Measurements from ENCODE around the gene SPSB2.

The SPSB2 gene

DNA sequence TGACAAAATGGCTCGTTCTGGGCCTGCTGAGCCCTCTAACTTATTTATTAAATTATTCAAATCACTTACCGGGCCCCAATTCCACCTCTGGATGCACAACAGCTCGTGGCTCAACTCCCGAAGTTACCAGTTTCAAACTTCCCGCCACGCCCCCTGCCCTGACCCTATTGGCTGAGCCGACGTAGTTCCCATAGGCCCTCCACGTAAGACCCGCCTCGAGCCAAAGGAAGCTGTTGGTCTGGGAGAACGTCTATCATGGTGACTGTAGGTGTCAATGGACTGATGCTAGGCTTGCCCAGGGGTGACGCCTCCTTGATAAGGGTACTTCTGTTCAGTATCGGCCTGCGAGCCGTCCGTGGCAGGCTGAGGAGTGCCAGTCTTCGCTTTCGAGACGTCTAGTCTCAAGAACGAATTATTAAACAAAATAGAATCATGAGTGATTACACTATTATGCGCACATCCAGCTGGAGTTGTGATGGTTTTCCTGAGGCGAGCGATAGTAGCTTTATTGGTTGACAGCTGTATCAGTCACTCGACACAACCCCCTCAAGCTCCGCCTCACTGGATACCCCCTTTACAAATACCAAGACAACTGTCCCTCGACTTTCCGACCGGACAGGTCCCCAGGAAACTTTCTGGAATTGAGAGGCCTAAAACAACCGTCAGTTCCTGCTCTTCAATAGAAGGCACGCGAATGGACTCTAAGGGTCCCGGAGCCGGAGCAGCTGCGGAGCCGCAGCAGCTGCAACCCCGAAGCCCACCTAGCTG, 21.8 kb downstream of the SPSB2 start, which contains the start of gene CDCA3:
CDCA3 (minus strand) TSS at position 134 of the 768 bp plus-strand sequence. CDS start 334 bp downstream, outside the sequence.
- TF ChIP-seq MYC (IDR thresholded peaks at IDR 0.05; ENCODE audit: low read depth, low read length): peak; percentile 78
- peak; percentile 57 for TF ChIP-seq POLR2A (IDR thresholded peaks at IDR 0.05; ENCODE audit: extremely low read depth, insufficient read length)
- peak; percentile 81 for TF ChIP-seq MAX (IDR thresholded peaks at IDR 0.05; ENCODE audit: low read depth, low read length)
- TF ChIP-seq, protein P1, sequence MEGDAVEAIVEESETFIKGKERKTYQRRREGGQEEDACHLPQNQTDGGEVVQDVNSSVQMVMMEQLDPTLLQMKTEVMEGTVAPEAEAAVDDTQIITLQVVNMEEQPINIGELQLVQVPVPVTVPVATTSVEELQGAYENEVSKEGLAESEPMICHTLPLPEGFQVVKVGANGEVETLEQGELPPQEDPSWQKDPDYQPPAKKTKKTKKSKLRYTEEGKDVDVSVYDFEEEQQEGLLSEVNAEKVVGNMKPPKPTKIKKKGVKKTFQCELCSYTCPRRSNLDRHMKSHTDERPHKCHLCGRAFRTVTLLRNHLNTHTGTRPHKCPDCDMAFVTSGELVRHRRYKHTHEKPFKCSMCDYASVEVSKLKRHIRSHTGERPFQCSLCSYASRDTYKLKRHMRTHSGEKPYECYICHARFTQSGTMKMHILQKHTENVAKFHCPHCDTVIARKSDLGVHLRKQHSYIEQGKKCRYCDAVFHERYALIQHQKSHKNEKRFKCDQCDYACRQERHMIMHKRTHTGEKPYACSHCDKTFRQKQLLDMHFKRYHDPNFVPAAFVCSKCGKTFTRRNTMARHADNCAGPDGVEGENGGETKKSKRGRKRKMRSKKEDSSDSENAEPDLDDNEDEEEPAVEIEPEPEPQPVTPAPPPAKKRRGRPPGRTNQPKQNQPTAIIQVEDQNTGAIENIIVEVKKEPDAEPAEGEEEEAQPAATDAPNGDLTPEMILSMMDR (IDR thresholded peaks at IDR 0.05; ENCODE audit: low read depth, low read length): no peak
- peak; percentile 98 for DNase-seq (ENCODE audit: low read depth)
- peak within 1 kb of the TSS; percentile 89 for H3K4me3 ChIP-seq (ENCODE audit: low read depth, low read length)

- DNase-seq (ENCODE audit: low read depth): no peak
- TF ChIP-seq POLR2A (IDR thresholded peaks at IDR 0.05; ENCODE audit: extremely low read depth, insufficient read length) (no peak), MAX (IDR thresholded peaks at IDR 0.05; ENCODE audit: low read depth, low read length) (no peak), MYC (IDR thresholded peaks at IDR 0.05; ENCODE audit: low read depth, low read length) (no peak)
- TF ChIP-seq, protein P1 (IDR thresholded peaks at IDR 0.05; ENCODE audit: low read depth, low read length): no peak
- H3K4me3 ChIP-seq (ENCODE audit: low read depth, low read length): peak overlapping the region; percentile 89
Measured at GRCh38 chr12:6850796-6851152, 22.3 kb downstream of the SPSB2 start.

DNA sequence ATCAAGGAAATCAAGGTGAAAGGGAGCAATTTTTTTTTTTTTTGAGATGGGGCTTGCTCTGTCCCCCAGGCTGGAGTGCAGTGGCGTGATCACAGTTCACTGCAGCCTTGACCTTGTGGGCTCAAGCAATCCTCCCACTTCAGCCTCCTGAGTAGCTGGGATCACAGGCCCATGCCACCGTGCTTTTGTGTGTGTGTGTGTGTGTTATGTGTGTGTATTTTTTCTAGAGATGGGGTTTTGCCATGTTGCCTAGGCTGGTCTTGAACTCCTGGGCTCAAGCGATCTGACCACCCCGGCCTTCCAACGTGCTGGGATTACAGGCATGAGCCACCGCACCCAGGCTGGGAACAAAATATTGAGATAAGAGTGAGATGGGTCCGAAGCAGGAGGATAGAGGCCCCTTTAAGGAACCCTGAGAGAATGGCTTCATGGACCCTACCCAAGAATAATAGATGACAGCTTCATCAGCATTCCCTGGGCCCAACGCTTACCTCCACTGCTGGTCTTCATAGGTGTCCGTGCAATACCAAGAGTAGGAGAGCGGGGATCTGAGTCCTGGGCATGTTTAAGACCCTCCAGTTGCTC, 23.0 kb downstream of the SPSB2 start:
- TF ChIP-seq MAX (IDR thresholded peaks at IDR 0.05; ENCODE audit: low read depth, low read length): no peak
- TF ChIP-seq POLR2A (IDR thresholded peaks at IDR 0.05; ENCODE audit: extremely low read depth, insufficient read length): no peak
- TF ChIP-seq MYC (IDR thresholded peaks at IDR 0.05; ENCODE audit: low read depth, low read length): no peak
- TF ChIP-seq, protein P1 (IDR thresholded peaks at IDR 0.05; ENCODE audit: low read depth, low read length): no peak
- no peak for DNase-seq (ENCODE audit: low read depth)
- H3K4me3 ChIP-seq (ENCODE audit: low read depth, low read length): peak overlapping the region; percentile 89

GRCh38 chr12:6849427-6849826, 23.7 kb downstream of the SPSB2 start:
- H3K4me3 ChIP-seq (ENCODE audit: low read depth, low read length): peak overlapping the region; percentile 89
- no peak for DNase-seq (ENCODE audit: low read depth)
- TF ChIP-seq, protein P1 (IDR thresholded peaks at IDR 0.05; ENCODE audit: low read depth, low read length): no peak
- no peak for TF ChIP-seq MAX (IDR thresholded peaks at IDR 0.05; ENCODE audit: low read depth, low read length)
- no peak for TF ChIP-seq POLR2A (IDR thresholded peaks at IDR 0.05; ENCODE audit: extremely low read depth, insufficient read length)
- TF ChIP-seq MYC (IDR thresholded peaks at IDR 0.05; ENCODE audit: low read depth, low read length): no peak

- TF ChIP-seq POLR2A (IDR thresholded peaks at IDR 0.05; ENCODE audit: extremely low read depth, insufficient read length): no peak
- TF ChIP-seq, protein P1 (IDR thresholded peaks at IDR 0.05; ENCODE audit: low read depth, low read length): no peak
- TF ChIP-seq MAX (IDR thresholded peaks at IDR 0.05; ENCODE audit: low read depth, low read length): no peak
- no peak for TF ChIP-seq MYC (IDR thresholded peaks at IDR 0.05; ENCODE audit: low read depth, low read length)
- no peak for DNase-seq (ENCODE audit: low read depth)
- no peak overlapping the region for H3K4me3 ChIP-seq (ENCODE audit: low read depth, low read length)
Measured at GRCh38 chr12:6847676-6848075, 25.4 kb downstream of the SPSB2 start.

Measured in NB4 (cell line).